GM19043 (cell line): Measurements from ENCODE around the gene L2HGDH.
A peak's percentile ranks its signal among the peaks of the same experiment; 100 is the strongest.

Experiments used
- ATAC-seq: cut with Tn5 transposase; IDR thresholded peaks from one replicate; pipeline ENCODE4 v1.9.1; 2021; ENCODE audit warnings: low read depth; ENCODE audit not compliant: unreplicated experiment

L2HGDH gene

DNA sequence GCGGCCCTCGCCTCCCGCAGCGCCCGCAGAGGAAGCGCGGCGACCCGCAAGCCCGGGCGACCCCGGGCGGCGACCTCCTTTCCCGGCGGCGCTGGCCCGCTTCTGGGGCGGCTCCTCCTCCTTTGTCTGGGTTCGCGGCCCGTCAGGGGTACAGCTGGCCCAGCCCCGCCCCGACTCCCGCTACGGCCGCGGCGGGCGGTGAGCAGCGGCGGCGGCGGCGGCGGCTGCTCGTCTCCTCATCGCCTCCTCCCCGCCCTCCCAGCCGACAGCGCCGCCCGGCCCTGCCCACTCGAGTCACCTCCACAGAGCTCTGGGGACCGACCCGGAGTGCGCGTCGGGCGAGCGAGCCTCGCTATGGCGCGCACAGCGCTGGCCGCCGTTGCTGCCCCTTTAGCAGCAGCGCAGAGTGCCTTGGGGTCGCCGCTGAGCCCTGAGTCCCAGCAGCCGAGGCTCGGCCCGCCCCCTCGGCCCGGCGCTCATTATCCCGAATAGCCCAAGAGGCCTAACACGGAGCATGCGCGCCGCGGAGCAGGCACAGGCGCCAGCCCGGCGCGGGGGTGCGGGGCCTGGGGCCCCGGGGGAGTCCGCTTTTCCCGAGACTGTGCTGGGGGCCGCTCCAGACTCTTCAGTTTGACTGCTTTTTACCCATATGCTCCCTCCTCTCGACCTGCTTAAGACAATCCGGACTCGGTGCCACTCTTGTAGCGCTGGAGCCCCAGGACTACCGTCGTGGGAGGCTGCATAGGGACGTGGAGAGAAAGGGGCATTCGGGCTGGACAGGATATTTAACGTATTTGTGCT is 80.4 kb downstream of the L2HGDH start, which contains the start of gene SOS2:
Gene SOS2 (minus strand): TSS at position 104 of the 801 bp plus-strand sequence. CDS start 295 bp downstream, outside the sequence.
- ATAC-seq, result peak; percentile 75

DNA sequence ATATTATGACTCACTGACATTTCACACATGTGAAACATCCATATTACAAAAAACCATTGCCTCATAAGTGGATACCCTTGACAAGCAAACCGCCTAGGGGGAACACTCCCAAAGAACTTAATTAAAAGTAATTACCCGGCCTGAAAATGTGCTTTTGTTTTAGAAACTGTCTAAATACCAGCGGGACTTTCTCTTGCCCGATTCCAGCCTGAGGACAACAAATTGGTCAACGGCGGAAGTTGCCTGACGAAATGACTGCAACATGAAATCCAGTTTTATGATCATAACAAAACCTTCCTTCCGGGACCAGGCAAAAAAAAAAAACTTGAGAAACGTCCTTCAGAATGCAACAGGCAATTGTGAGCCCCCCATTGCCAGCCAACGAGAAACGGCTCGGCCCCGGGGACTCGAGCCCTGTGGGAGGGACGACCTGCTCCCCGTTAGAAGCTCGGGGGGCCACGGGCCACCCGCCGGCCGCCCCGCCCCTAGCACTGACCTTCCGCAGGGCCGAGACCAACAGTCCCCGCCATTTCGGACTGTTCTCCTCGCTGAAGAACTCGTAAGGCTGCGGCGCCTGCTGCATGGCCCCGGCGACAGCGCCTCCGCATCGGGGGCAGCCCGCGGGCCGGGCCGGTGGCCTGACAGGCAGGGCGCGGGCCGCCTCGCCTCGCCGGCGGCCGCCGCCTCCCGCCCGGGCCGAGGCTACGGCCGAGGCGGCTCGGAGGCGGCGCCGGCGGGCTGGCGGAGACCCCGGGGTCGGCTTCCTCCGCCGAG is 81.1 kb downstream of the L2HGDH start:
- ATAC-seq, result peak; percentile 29

DNA sequence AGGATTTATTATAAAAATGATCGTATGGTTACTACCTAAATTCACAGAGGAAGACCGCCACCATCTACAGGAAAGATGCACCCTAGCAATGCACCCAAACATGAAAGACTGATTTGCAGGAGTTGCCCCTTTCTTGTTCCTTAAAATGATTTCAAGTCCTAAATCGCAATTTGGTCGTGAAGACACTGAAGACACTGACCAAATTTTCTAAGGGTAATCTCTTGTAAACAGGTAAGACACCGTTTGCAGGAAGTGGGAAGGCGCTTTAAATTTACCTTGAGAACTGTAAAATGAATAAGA is 81.7 kb downstream of the L2HGDH start:
- no peak for ATAC-seq

DNA sequence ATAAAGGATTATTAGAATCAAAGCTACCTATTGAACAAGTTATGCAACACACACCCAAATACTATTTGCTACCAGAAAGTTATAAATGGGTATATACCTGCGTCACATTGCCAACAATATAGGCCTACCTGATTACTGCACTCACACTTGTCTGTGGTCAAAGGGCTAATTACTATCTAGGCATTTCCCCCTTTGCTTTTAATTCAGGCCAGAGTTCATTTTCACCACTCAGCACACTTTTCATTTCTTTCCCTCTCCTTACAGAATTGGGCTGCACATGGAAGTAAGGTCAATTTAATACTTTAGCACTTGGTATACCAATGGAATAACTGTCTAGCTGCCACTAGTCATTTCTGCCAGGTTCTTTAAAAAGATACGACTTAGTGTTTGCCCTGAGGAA is 82.3 kb downstream of the L2HGDH start:
- ATAC-seq, result no peak

DNA sequence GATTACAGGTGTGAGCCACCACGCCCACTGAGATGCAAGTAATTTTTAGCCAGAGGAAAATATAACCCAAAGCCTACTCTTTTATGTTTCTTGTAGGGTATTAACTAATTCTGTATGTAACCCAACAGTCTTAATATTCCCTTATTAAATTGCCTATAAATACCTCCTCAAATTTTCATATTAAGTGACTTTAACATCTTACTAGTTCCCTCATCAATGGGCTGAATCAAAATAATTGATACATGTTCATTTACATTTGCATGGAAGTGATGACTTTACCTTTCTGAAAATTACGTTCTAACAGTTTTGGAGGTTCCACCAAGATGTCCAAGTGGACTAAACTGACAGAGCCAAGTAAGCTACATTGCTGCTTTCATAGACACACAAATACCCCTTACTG is 83.7 kb downstream of the L2HGDH start:
- ATAC-seq, result no peak

DNA sequence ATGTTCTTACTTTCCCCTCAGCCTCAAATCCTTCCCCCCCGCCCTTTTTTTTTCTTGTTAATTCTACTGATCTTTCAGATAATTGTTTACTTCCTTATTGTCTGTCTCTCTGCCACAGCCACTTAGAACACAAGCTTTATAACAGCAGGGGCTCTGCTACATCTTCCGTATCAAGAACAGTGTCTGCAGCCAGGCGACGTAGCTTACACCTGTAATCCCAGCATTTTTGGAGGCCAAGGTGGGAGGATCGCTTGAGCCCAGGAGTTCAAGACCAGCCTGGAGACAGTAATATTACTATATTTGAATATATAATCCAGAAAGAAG is 86.1 kb downstream of the L2HGDH start:
- no peak for ATAC-seq

DNA sequence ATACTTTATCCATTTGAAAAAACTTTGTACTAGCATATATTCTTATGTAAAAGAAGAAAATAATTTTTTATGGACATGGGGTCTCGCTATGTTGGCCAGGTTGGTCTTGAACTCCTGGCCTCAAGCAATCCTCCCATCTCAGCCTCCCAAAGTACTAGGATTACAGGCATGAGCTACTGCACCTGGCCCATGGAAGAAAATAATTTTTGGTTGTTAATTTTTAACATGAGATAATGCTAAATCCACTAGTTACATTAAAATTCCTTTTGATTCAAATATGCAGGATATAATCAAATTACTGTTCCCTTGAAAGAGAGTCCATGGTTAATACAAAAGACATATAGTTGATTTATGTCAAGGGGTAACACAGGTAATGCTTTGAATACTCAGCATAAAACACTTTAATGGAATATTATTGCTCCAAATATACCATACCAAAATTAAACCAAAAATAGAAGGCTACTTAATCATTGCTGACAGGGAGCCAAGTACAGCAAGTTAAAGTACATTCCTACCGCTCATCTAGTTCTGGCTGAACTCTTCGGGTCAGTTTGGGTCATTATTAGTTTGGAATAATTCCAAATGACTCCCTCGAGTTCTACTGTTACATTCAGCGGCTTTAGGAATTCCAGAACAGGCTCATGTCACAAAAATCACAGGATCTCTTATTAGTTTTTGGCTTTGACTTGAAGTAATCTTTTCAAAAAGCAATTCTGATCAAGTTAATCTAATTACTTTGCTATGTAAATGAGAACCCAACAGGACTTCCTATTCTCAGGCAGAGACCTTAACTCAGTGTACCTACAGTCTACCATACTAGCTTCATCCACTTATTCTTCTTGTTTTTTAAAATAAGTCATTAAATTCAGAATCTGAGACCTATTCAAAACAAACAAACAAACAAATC is 86.7 kb downstream of the L2HGDH start:
- ATAC-seq, result no peak

DNA sequence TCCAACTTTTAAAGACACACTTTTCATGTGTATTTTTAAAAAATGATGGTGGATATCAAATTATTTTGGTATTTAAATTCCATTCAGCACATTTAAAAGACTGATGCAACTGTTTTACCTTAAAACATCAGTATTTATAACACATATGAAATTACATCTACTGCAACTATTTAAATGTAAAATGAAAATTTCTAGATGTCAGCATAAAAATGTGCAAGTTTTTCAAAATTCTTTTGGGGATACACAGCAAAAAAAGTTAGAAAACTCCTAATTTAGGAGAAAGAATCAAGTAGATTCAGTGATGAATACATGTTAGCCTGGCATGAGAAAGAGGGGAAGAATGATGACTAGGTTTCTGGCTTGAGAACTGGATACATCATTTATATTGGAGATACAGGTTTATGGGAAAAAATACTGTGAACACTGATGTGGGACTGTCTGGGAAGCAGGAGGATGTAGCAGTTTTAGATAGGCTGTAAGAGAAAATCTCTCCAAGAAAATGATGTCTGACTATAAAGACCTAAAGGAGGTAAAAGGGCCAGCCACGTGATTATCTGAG is 89.9 kb downstream of the L2HGDH start:
- ATAC-seq, result no peak

DNA sequence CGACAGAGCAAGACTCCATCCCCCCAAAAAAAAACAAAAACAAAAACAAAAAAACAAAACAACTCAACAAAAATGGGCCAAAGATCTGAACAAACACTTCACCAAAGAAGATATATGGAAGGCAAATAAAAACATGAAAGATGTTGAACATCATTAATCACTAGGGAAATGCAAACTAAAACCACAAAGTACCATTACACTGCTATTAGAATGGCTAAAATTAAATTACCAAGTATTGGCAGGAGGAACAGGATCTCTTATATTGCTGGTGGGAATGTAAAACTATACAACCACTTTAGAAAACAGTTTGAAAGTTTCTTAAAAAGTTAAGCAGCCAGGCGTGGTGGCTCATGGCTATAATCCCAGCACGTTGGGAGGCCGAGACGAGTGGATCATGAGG is 93.5 kb downstream of the L2HGDH start:
- no peak for ATAC-seq

DNA sequence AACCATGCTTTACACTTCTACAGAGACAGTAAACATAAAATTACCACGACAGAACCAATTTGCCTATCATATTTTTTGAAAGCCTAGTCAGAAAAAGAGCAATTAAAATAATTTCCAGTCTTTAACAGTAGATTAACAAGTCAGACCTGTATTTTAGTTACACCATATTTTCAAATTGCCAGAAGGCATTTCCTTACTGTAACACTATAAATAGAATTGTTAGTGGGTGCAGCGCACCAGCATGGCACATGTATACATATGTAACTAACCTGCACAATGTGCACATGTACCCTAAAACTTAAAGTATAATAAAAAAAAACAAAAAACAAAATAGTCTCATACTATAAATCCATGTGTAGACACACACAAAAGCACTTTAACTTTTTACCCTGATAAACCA is 96.6 kb downstream of the L2HGDH start:
- no peak for ATAC-seq

DNA sequence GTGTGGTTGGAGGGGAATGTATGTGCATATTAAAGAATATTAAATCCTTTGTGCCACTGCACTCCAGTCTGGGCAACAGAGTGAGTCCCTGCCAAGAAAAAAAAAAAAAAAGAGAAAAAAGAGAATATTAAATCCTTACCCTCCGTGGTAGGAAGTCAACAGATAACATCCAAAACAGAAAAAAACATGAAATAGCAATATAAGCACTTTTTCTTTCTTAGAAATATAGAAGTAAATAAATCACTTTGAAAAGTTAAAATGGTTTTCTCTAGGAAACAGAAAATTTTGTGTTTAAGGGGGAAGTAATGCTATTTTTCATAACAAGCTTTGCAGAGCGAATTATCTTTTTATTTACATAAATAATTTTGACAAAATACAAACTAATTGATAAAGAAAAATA is 98.2 kb downstream of the L2HGDH start:
- no peak for ATAC-seq

DNA sequence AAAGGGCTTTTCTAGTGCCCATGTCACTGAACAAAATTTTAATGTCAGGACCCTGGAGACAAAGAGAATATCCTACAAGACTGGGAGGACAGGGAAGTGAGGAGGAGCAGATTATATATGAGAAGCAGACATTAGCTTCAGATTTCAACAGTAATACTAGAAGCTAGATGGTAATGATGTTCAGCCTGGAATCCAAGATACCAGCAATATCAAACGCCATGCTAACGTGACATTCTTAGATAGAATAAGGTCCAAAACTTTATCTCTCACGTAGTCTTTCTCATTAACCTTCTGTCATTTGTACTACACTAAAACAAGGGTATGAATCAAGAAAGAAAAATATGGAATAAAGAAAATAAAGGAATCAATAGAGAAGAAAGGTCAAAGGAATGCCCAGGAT is 99.3 kb downstream of the L2HGDH start:
- no peak for ATAC-seq

DNA sequence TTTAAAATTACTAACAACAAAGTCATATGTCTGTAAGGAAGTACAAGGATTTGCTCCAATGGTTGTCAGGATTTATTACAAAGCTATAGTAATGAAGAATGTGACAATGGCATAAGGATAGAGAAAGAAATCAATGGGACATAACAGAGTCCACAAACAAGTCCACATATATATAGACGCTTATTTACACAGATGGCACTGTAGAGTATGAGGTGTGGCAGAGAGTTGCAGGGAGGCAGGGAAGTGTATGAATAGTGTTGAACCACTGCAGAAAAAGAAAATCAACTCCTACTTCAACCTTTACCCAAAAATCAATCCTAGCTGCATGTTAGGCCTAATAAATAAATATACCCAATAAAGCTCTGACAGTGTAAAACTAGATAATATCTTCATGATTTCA is 102.0 kb downstream of the L2HGDH start:
- ATAC-seq, result no peak

DNA sequence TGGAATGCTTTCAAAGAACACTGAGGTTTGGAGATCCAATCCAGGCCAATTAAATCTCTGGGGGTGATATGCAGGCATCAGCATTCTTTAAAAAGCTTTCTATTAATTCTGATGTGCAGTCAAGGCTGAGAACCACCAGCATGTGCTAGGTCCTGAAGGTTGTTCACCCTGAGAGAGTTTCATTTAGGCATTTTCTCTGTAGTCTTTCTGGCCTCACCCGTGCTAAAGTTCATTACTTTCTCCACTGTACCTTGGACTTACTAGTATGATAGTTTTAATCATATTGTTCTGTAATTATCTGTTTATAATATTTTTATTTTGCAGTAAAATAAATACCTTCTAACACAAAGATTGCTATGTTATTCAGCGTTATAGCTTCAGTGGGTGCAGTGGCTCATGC is 113.5 kb downstream of the L2HGDH start:
- no peak for ATAC-seq

DNA sequence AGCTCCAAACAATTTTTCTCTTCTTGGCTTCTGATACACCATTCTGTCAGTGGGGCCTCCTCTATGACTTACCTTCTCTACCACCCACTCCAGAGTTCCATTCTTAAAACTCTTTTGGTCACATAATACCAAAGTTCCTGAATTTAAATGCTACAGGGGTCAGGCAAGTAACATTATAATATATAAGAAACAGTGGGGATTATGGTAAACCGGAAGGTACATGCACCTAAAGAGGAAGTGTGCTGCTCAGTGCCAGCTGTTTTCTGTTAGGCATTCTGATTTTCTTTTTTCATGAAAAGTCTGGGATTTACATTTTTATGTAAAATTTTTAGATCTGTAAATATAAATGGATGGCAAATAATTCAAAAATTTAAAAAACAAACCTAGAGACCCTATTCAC is 120.5 kb downstream of the L2HGDH start:
- ATAC-seq, result no peak
